MM.1S (cell line): Measurements from ENCODE around the gene TNFRSF1A.
A peak's percentile ranks its signal among the peaks of the same experiment; 100 is the strongest.

Experiments used
- DNase-seq: peaks from one replicate; pipeline ENCODE4 v3.0.0-alpha.2; 2015
- H2AFZ ChIP-seq: fragments of 300-600 bp; sonication (generic); 2 replicates; pipeline ENCODE4 v1.6.0; 2016; ENCODE audit warnings: antibody characterized with exemption, low read length
- H3F3A ChIP-seq: fragments of 300-600 bp; sonication (generic); 2 replicates; pipeline ENCODE4 v1.6.1; 2016; ENCODE audit warnings: mild to moderate bottlenecking, antibody characterized with exemption, low read length, moderate library complexity, mixed read lengths; ENCODE audit not compliant: insufficient read depth
- H3K27ac ChIP-seq: fragments of 300-600 bp; sonication (generic); 2 replicates; pipeline ENCODE4 v1.5.1; 2016; ENCODE audit warnings: mild to moderate bottlenecking, low read length
- H3K27me3 ChIP-seq: fragments of 300-600 bp; sonication (generic); replicated peaks from 2 replicates; pipeline ENCODE4 v1.6.0; 2016; ENCODE audit warnings: low read length; ENCODE audit not compliant: insufficient read depth
- H3K36me3 ChIP-seq: fragments of 300-600 bp; sonication (generic); replicated peaks from 2 replicates; pipeline ENCODE4 v1.6.1; 2016; ENCODE audit warnings: mild to moderate bottlenecking, low read length, mixed read lengths; ENCODE audit not compliant: insufficient read depth
- H3K4me1 ChIP-seq: fragments of 300-600 bp; sonication (generic); 2 replicates; pipeline ENCODE4 v1.6.1; 2016; ENCODE audit warnings: low read length, mixed read lengths
- H3K4me2 ChIP-seq: fragments of 300-600 bp; sonication (generic); 2 replicates; pipeline ENCODE4 v1.6.0; 2016; ENCODE audit warnings: low read depth, low read length
- H3K4me3 ChIP-seq: fragments of 300-600 bp; sonication (generic); 2 replicates; pipeline ENCODE4 v1.5.1; 2016; ENCODE audit warnings: low read length, mixed read lengths
- H3K79me2 ChIP-seq: fragments of 300-600 bp; sonication (generic); 2 replicates; pipeline ENCODE4 v1.6.1; 2016; ENCODE audit warnings: mixed run types, low read length, mixed read lengths
- H3K9ac ChIP-seq: fragments of 300-600 bp; sonication (generic); 2 replicates; pipeline ENCODE4 v1.6.1; 2016; ENCODE audit warnings: low read length, mixed read lengths
- H3K9me2 ChIP-seq: fragments of 300-600 bp; sonication (generic); replicated peaks from 2 replicates; pipeline ENCODE4 v1.6.1; 2016; ENCODE audit warnings: mild to moderate bottlenecking, low read length, mixed read lengths; ENCODE audit not compliant: insufficient read depth
- H3K9me3 ChIP-seq: fragments of 300-600 bp; sonication (generic); replicated peaks from 2 replicates; pipeline ENCODE4 v1.6.1; 2016; ENCODE audit warnings: mild to moderate bottlenecking, low read length, mixed read lengths; ENCODE audit not compliant: insufficient read depth
- H4K20me1 ChIP-seq: fragments of 300-600 bp; sonication (generic); 2 replicates; pipeline ENCODE4 v1.6.1; 2016; ENCODE audit warnings: mild to moderate bottlenecking, low read length, moderate library complexity, mixed read lengths; ENCODE audit not compliant: insufficient read depth
- CTCF ChIP-seq: fragments of 300-600 bp; sonication (generic); IDR thresholded peaks from 2 replicates; pipeline ENCODE4 v1.5.1; 2016; ENCODE audit warnings: antibody characterized with exemption, low read length, mixed read lengths
- EZH2 ChIP-seq: fragments of 300-600 bp; sonication (generic); optimal IDR thresholded peaks from 2 replicates; pipeline ENCODE3; 2017; ENCODE audit warnings: low read depth, mild to moderate bottlenecking, antibody characterized with exemption, low read length, mixed read lengths
- EZH2phosphoT487 ChIP-seq: fragments of 300-600 bp; sonication (generic); IDR thresholded peaks from 2 replicates; pipeline ENCODE4 v1.6.1; 2018; ENCODE audit warnings: antibody characterized with exemption, low read length

The TNFRSF1A gene

GRCh38 chr12:6336889-6337853 is 4.7 kb downstream of the TNFRSF1A start:
- Histone ChIP-seq H3K9me3 (no peaks in the 10 kb centered on the region), H3K9me2 (no peaks in the 10 kb centered on the region), H3K4me1 (peaks cover 36% of the 10 kb centered on the region), H3K4me3 (peak overlapping the region; percentile 18; the same call in 1 of the 2 replicates), H3K27ac (peak overlapping the region; percentile 82), H3K36me3 (no peaks in the 10 kb centered on the region), H2AFZ (no peak overlapping the region), H3K9ac (peak overlapping the region; percentile 40; the same call in 1 of the 2 replicates), H3F3A (peaks cover 26% of the 10 kb centered on the region), H4K20me1 (no peaks in the 10 kb centered on the region), H3K27me3 (no peaks in the 10 kb centered on the region), H3K4me2 (peak overlapping the region; percentile 76), H3K79me2 (peaks cover 99% of the 10 kb centered on the region)
- DNase-seq: no peak
- TF ChIP-seq CTCF: no peak
- TF ChIP-seq EZH2phosphoT487: no peak
- TF ChIP-seq EZH2: no peak

- Histone ChIP-seq H3K36me3 (peaks cover 2% of the 10 kb centered on the region; the same call in 1 of the 2 replicates), H3K4me2 (peak overlapping the region; percentile 76), H3K9me2 (no peaks in the 10 kb centered on the region), H3K9me3 (no peaks in the 10 kb centered on the region), H3K4me3 (peak overlapping the region; percentile 45), H3K9ac (peak overlapping the region; percentile 59), H3K4me1 (peaks cover 36% of the 10 kb centered on the region), H4K20me1 (no peaks in the 10 kb centered on the region), H2AFZ (peak overlapping the region; percentile 19; the same call in 1 of the 2 replicates), H3K27ac (peak overlapping the region; percentile 82), H3K79me2 (peaks cover 91% of the 10 kb centered on the region), H3F3A (peaks cover 26% of the 10 kb centered on the region), H3K27me3 (no peaks in the 10 kb centered on the region)
- peak; percentile 64 for DNase-seq
- TF ChIP-seq EZH2: no peak
These were observed 5.6 kb downstream of the TNFRSF1A start for GRCh38 chr12:6336079-6336888.

GRCh38 chr12:6335451-6336078 is 6.3 kb downstream of the TNFRSF1A start:
- no peaks in the 10 kb centered on the region for H3K27me3 ChIP-seq
- H3K27ac ChIP-seq: peak overlapping the region; percentile 82
- peaks cover 5% of the 10 kb centered on the region; the same call in 1 of the 2 replicates for H3K36me3 ChIP-seq
- no peaks in the 10 kb centered on the region for H3K9me2 ChIP-seq
- peak overlapping the region; percentile 19; the same call in 1 of the 2 replicates for H2AFZ ChIP-seq
- TF ChIP-seq EZH2phosphoT487 (no peak), CTCF (peak; percentile 87), EZH2 (no peak)
- H3F3A ChIP-seq: peaks cover 26% of the 10 kb centered on the region
- DNase-seq: peak; percentile 91
- H3K4me1 ChIP-seq: peaks cover 42% of the 10 kb centered on the region
- H3K9ac ChIP-seq: peak overlapping the region; percentile 59
- H3K4me2 ChIP-seq: peak overlapping the region; percentile 76
- H3K4me3 ChIP-seq: peak overlapping the region; percentile 45
- H3K9me3 ChIP-seq: no peaks in the 10 kb centered on the region
- no peaks in the 10 kb centered on the region for H4K20me1 ChIP-seq
- peaks cover 88% of the 10 kb centered on the region for H3K79me2 ChIP-seq
